SK-N-SH (cell line): ENCODE measurements around the gene PLIN1. TPM values are rescaled to one million over a fixed set of nuclear protein-coding genes. Genes with fewer than 3 reads are reported as not detected.
A peak's percentile ranks its signal among the peaks of the same experiment; 100 is the strongest.

ENCODE experiments used
- CTCF ChIA-PET: fragments of 300-600, 350-600 bp; formaldehyde crosslinking; extraction: SDS; loops from one replicate; lab custom pipeline; 2021; lab: Yijun Ruan, JAX
- POLR2A ChIA-PET: fragments of 350-600 bp; sonication (Branson Sonifier 250); formaldehyde crosslinking; extraction: SDS; loops from one replicate; lab custom pipeline; 2020; ENCODE audit warnings: antibody characterized with exemption, inconsistent platforms; lab: Yijun Ruan, JAX
- DNase-seq: peaks from one replicate; pipeline ENCODE4 v3.0.0; 2012
- H2AFZ ChIP-seq: fragments of 200-600 bp; sonication (generic); 2 replicates; pipeline ENCODE4 v1.8.1; 2016; ENCODE audit warnings: antibody characterized with exemption, mild to moderate bottlenecking, low read depth
- H3F3A ChIP-seq: fragments of 200-600 bp; sonication (generic); replicated peaks from 2 replicates; pipeline ENCODE3; 2016; ENCODE audit warnings: antibody characterized with exemption, mild to moderate bottlenecking; ENCODE audit not compliant: insufficient read depth
- H3K27ac ChIP-seq, 2 experiments: fragments of 200-500 bp in 1 of 2; fragments of 200-600 bp in 1 of 2; sonication (Bioruptor generic) in 1 of 2; sonication (generic), shearing (Covaris generic) in 1 of 2; 2 replicates each; pipeline versions ENCODE4 v1.5.1 to v1.6.1; 2014 to 2016; ENCODE audit warnings: low read depth in 2 of 2, inconsistent platforms in 1 of 2, low read length in 1 of 2, mild to moderate bottlenecking in 1 of 2, mixed read lengths in 1 of 2
- H3K27me3 ChIP-seq: fragments of 200-600 bp; sonication (generic), shearing (Covaris generic); 2 replicates; pipeline ENCODE4 v1.6.1; 2016; ENCODE audit warnings: mixed run types; ENCODE audit not compliant: insufficient read depth
- H3K36me3 ChIP-seq, 2 experiments: fragments of 200-500 bp in 1 of 2; fragments of 200-600 bp in 1 of 2; sonication (Bioruptor generic) in 1 of 2; sonication (generic) in 1 of 2; replicated peaks in 1 of 2; 2 replicates each; pipeline versions ENCODE3 to v1.5.1; 2014 to 2016; ENCODE audit warnings: low read length in 1 of 2, mild to moderate bottlenecking in 1 of 2; ENCODE audit not compliant: insufficient read depth in 2 of 2, control insufficient read depth in 1 of 2
- H3K4me1 ChIP-seq, 2 experiments: fragments of 200-500 bp in 1 of 2; fragments of 200-600 bp in 1 of 2; sonication (Bioruptor generic) in 1 of 2; sonication (generic), shearing (Covaris generic) in 1 of 2; 2 replicates each; pipeline versions ENCODE4 v1.5.1 to v1.6.1; 2014 to 2016; ENCODE audit warnings: low read depth in 1 of 2, low read length in 1 of 2, mixed run types in 1 of 2; ENCODE audit not compliant: insufficient read depth in 2 of 2, control insufficient read depth in 1 of 2
- H3K4me2 ChIP-seq: fragments of 200-600 bp; sonication (generic), shearing (Covaris generic); 2 replicates; pipeline ENCODE4 v1.6.1; 2017; ENCODE audit warnings: mixed run types
- H3K4me3 ChIP-seq, 2 experiments: fragments of 200-500 bp in 1 of 2; fragments of 200-600 bp in 1 of 2; sonication (Bioruptor generic) in 1 of 2; sonication (generic), shearing (Covaris generic) in 1 of 2; 2 replicates each; pipeline versions ENCODE4 v1.5.1 to v1.8.1; 2014 to 2016; ENCODE audit warnings: low read depth in 2 of 2, inconsistent platforms in 1 of 2, low read length in 1 of 2, mild to moderate bottlenecking in 1 of 2, mixed read lengths in 1 of 2, moderate library complexity in 1 of 2
- H3K79me2 ChIP-seq: fragments of 200-600 bp; sonication (generic); 2 replicates; pipeline ENCODE4 v1.8.1; 2017; ENCODE audit warnings: mild to moderate bottlenecking; ENCODE audit not compliant: insufficient read depth
- H3K9ac ChIP-seq: fragments of 200-600 bp; sonication (generic); 2 replicates; pipeline ENCODE4 v1.6.1; 2017; ENCODE audit warnings: mixed run types
- H3K9me2 ChIP-seq: fragments of 200-600 bp; sonication (generic); 2 replicates; pipeline ENCODE4 v1.6.1; 2017; ENCODE audit warnings: mixed run types
- H3K9me3 ChIP-seq: fragments of 200-600 bp; sonication (generic); 2 replicates; pipeline ENCODE4 v1.6.1; 2017; ENCODE audit warnings: mixed run types, mild to moderate bottlenecking, moderate library complexity
- H4K20me1 ChIP-seq: fragments of 200-600 bp; sonication (generic); 2 replicates; pipeline ENCODE4 v1.6.1; 2017; ENCODE audit warnings: mild to moderate bottlenecking, mixed run types; ENCODE audit not compliant: insufficient read depth
- CTCF ChIP-seq: fragments of 200-600 bp; sonication (generic); IDR thresholded peaks from 2 replicates; pipeline ENCODE4 v1.6.1; 2017; ENCODE audit warnings: antibody characterized with exemption, mild to moderate bottlenecking, moderate library complexity
- ELF1 ChIP-seq: IDR thresholded peaks from 2 replicates; pipeline ENCODE4 v1.4.0; 2012
- EP300 ChIP-seq, 2 experiments: IDR thresholded peaks; 2 replicates each; pipeline versions ENCODE4 v1.4.0 to v1.6.1; 2012; ENCODE audit warnings: borderline replicate concordance in 1 of 2, low read depth in 1 of 2, low read length in 1 of 2
- GABPA ChIP-seq: IDR thresholded peaks from 2 replicates; pipeline ENCODE4 v1.4.0; 2012; ENCODE audit warnings: low read depth, mild to moderate bottlenecking
- GATA2 ChIP-seq: sonication (generic); formaldehyde crosslinking; IDR thresholded peaks from 2 replicates; pipeline ENCODE4 v1.5.0; 2020; ENCODE audit warnings: mild to moderate bottlenecking, missing genetic modification reagents
- PBX3 ChIP-seq: IDR thresholded peaks from 2 replicates; pipeline ENCODE4; 2012
- RAD21 ChIP-seq: IDR thresholded peaks from 2 replicates; pipeline ENCODE4 v1.6.1; 2012; ENCODE audit warnings: mild to moderate bottlenecking, low read length
- SMC3 ChIP-seq: IDR thresholded peaks from 2 replicates; pipeline ENCODE4 v1.6.1; 2012; ENCODE audit warnings: low read depth, low read length, improper control_type of control experiment
- WGBS: methylation state at CpG from one replicate; pipeline ENCODE4 v1.1.6; 2017; ENCODE audit warnings: low lambda C conversion rate; 5-methylcytosine and 5-hydroxymethylcytosine counted together
- polyA plus RNA-seq, 3 experiments: library from polyadenylated mRNA; depleted of rRNA; stranded (reverse); fragments of >200 nt; gene quantifications; 2 replicates each; pipeline ENCODE4 v1.2.3, GENCODE V29; 2012

The PLIN1 gene
- polyA plus RNA-seq, 1 of the 3 experiments (the other 2 are of a cell fraction): 0.08 TPM

- Histone ChIP-seq H3K4me3 (no peak overlapping the region; a peak in 1 of 4 replicates), H3K4me2 (no peak overlapping the region), H3F3A (no peaks in the 10 kb centered on the region), H3K9me2 (no peaks in the 10 kb centered on the region), H4K20me1 (no peaks in the 10 kb centered on the region), H3K4me1 (peaks cover 0 to 22% of the 10 kb centered on the region in 2 experiments; a peak in 1 of 4 replicates), H3K79me2 (no peaks in the 10 kb centered on the region), H3K27me3 (no peaks in the 10 kb centered on the region), H3K9ac (no peak overlapping the region), H3K27ac (peak overlapping the region in 1 of 2 experiments; percentile 75; a peak in 2 of 4 replicates), H3K9me3 (no peaks in the 10 kb centered on the region), H3K36me3 (no peaks in the 10 kb centered on the region), H2AFZ (no peak overlapping the region)
- TF ChIP-seq CTCF: peak; percentile 49
- TF ChIP-seq ELF1: no peak
- 0 out of 2 replicates have a peak, but pooled peaks have one; percentile 20 for TF ChIP-seq RAD21
- TF ChIP-seq PBX3: no peak
- POLR2A ChIA-PET: interaction anchor here (1.0 kb wide), 1 partner anchor 221 kb away, joined by 3 read pairs; the partner anchor contains the start of gene AP3S2
- 63% methylated on average over 6 of the region's 12 CpGs for WGBS
- CTCF ChIA-PET: interaction anchor here (0.6 to 5.4 kb wide), 19 partner anchors 8 to 337 kb away, joined by 3 to 36 read pairs (median 4); partner anchors contain the start of genes KIF7, PEX11A and WDR93
- peak; percentile 81 for DNase-seq
Measured at GRCh38 chr15:89673165-89673512, 6.0 kb downstream of the PLIN1 start.

GRCh38 chr15:89672221-89673164 lies 6.7 kb downstream of the PLIN1 start:
- WGBS: 81% methylated on average over 8 of the region's 12 CpGs
- Histone ChIP-seq H3K4me2 (no peak overlapping the region), H3K9ac (no peak overlapping the region), H3K4me1 (peaks cover 0 to 22% of the 10 kb centered on the region in 2 experiments; a peak in 1 of 4 replicates), H3K9me2 (no peaks in the 10 kb centered on the region), H3K36me3 (no peaks in the 10 kb centered on the region), H3K27ac (peak overlapping the region in 1 of 2 experiments; percentile 75; a peak in 2 of 4 replicates), H3F3A (no peaks in the 10 kb centered on the region), H3K27me3 (no peaks in the 10 kb centered on the region), H2AFZ (no peak overlapping the region), H4K20me1 (no peaks in the 10 kb centered on the region), H3K79me2 (no peaks in the 10 kb centered on the region), H3K9me3 (no peaks in the 10 kb centered on the region), H3K4me3 (no peak overlapping the region)
- ChIA-PET POLR2A (interaction anchor here (1.0 kb wide), 1 partner anchor 222 kb away, joined by 3 read pairs; the partner anchor contains the start of gene AP3S2), CTCF (interaction anchor here (0.6 to 5.4 kb wide), 20 partner anchors 9 to 337 kb away, joined by 3 to 36 read pairs (median 4); partner anchors contain the start of genes KIF7, PEX11A and WDR93)
- TF ChIP-seq SMC3 (no peak; the same call in 1 of the 2 replicates), GABPA (no peak), RAD21 (peak; percentile 28), EP300 (IDR thresholded peaks at IDR 0.05; ENCODE audit: borderline replicate concordance in 1 of 2, low read depth in 1 of 2, low read length in 1 of 2) (peak in 1 of 2 experiments; percentile 32; a peak in 1 of 4 replicates), GATA2 (CRISPR knock-in tag) (peak; percentile 85)
- peak; percentile 86 for DNase-seq
